Measurements from ENCODE around the gene LMAN1.

The LMAN1 gene

GRCh38 chr18:59303006-59303405 lies 56.1 kb downstream of the LMAN1 start:
- no peak for DNase-seq (ENCODE audit: low spot score)

- DNase-seq (ENCODE audit: low spot score) = no peak
Observed at GRCh38 chr18:59301929-59302328, 57.1 kb downstream of the LMAN1 start.

- no peak for DNase-seq (ENCODE audit: low spot score)
Observed at GRCh38 chr18:59300676-59301285, 58.3 kb downstream of the LMAN1 start.

GRCh38 chr18:59298871-59299270 lies 60.2 kb downstream of the LMAN1 start:
- no peak for DNase-seq (ENCODE audit: low spot score)

DNA sequence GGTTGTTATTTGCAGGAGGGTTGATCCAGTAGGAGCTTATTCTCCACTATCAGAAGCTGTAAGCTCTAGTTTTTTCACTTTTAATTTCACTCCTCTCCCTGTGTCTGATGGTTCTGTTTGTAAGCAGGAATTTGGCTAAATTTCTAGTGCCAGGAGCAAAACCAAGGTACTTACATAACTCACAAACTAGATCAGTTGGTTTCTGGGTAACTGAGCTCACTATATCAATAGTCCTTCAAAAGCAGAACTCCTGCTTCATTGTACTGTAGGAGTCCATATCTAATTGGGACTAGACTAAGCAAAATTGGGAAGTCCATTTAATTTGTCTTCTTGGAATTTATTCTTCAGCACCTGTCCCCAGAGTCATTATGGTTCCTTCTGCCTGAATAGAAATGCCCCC lies 65.7 kb downstream of the LMAN1 start:
- no peak for DNase-seq (ENCODE audit: low spot score)

DNA sequence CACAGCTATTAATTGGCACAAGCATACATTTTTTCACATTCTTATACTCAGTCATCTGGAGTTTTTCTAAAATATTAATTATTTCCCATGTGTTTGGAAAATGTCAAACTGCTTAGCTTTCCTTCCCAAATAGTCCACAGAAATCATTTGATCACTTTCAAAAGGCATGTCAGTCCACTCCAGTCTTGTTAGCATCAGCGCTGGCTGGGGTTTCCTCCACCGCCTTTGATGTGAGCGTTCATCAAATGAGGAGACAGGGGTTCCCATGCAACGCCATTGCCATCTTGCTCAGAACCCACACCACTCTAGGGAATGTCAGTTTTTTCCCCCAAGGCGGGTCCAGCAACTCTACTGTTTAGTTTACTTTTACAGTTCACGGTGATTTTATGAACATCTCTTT lies 72.7 kb downstream of the LMAN1 start:
- DNase-seq (ENCODE audit: low spot score) = no peak

GRCh38 chr18:59282341-59282740 lies 76.7 kb downstream of the LMAN1 start:
- no peak for DNase-seq (ENCODE audit: low spot score)

GRCh38 chr18:59279722-59280121 lies 79.3 kb downstream of the LMAN1 start:
- no peak for DNase-seq (ENCODE audit: low spot score)

DNA sequence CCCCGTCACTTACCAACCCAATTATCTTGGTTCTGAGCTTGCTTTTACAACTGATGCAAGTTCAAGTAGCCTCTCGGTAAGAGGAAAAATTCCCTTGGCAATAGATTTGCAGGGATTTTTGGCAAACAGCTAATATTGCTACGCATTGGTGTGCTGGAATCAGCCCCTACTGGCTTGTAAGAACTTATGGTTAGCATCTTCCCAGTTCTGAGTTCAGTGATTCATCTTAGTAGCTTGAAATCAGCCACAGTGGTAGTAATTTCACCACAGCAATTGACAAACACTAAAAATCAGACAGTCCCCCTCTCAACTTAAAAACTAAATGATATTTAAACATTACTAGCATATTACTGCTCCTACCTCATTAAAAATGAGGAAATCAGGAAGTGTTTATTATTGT lies 79.9 kb downstream of the LMAN1 start:
- no peak for DNase-seq (ENCODE audit: low spot score)

DNA sequence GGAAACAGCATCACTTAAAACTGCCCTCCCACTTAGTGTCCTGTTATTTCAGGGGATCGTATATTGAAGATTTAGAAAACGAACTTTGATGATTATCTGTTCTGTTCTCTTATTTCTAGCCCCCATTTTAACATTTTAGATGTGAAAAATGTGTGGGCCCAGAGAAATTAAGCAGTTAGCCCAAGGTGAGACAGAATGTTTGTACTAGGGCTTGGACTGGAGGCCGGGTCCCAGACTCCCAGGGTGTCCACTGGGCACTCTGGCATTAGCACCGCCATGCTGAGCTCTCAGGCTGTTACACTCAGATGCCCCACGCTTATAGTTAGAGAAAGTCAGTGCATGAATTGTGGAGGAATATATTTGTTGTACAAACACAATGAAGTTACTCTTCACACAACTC lies 80.3 kb downstream of the LMAN1 start:
- DNase-seq (ENCODE audit: low spot score) = no peak
